ENCODE results near the gene GALNT14. TPM values are rescaled to one million over a fixed set of nuclear protein-coding genes. Genes with fewer than 3 reads are reported as not detected.

Gene GALNT14
- total and polyA plus RNA-seq, 2 of the 13 experiments (the other 11 are each of a cell fraction or from before 2014, with no cell fraction given), result not detected

GRCh38 chr2:30860726-30861125, 277.5 kb downstream of the GALNT14 start:
- ChIA-PET POLR2A (no interaction called here), CTCF (ENCODE audit: low intra/inter-chr PET ratio, low total read pairs) (interaction anchor here (1.1 to 2.7 kb wide), 3 partner anchors 146 to 652 kb away, joined by 3 to 38 read pairs (median 3); no protein-coding TSS in a partner anchor)
- H3K9me3 ChIP-seq (ENCODE audit: low read length), result no peaks in the 10 kb centered on the region
- H3K4me1 ChIP-seq (ENCODE audit: insufficient read depth, low read length), result no peaks in the 10 kb centered on the region
- FAIRE-seq (no peak), ATAC-seq (no peak), DNase-seq (ENCODE audit: low spot score) (no peak)
- no peaks in the 10 kb centered on the region for H4K20me1 ChIP-seq (ENCODE audit: insufficient read depth, low read length)
- H3K36me3 ChIP-seq (replicated peaks in 1 of 2; ENCODE audit: control insufficient read depth in 1 of 2, insufficient read depth in 2 of 2, low read length in 2 of 2), result no peaks in the 10 kb centered on the region
- in situ Hi-C loops (cut with HindIII; ENCODE audit: extremely low pct_ligation_motif_present, low pct_unique_long_range_greater_than_20kb) (loop anchor here (5.0 to 10.0 kb wide), 3 partner anchors 146 to 472 kb away; no protein-coding TSS in a partner anchor), intact Hi-C loops (cut with micrococcal nuclease; ENCODE audit: unreplicated experiment) (no loop called here)
- BruUV-seq (replicated peaks), result no TSS peak
- no peak overlapping the region for H2AFZ ChIP-seq (ENCODE audit: low read length)
- no peaks in the 10 kb centered on the region for H3K79me2 ChIP-seq (ENCODE audit: insufficient read depth, low read length)
- H3K4me2 ChIP-seq (ENCODE audit: low read depth, low read length), result no peak overlapping the region
- 3% methylated on average over 4 of the region's 4 CpGs for WGBS (ENCODE audit: low lambda C conversion rate)
- H3K4me3 ChIP-seq (replicated peaks in 1 of 3; ENCODE audit: insufficient read depth in 1 of 3, low read depth in 2 of 3, low read length in 3 of 3), result no peak overlapping the region
- TF ChIP-seq MAFF (IDR thresholded peaks at IDR 0.05; ENCODE audit: low read depth, low read length) (peak; percentile 81), ZSCAN29 (CRISPR knock-in tag; conservative IDR thresholded peaks at IDR 0.05) (no peak), SMYD3 (CRISPR knock-in tag; IDR thresholded peaks at IDR 0.05) (no peak), DRAP1 (CRISPR knock-in tag; IDR thresholded peaks at IDR 0.05) (no peak), MAFK (conservative IDR thresholded peaks at IDR 0.05 in 1 of 2, IDR thresholded peaks at IDR 0.05 in 1 of 2; ENCODE audit: low read length in 2 of 2) (peak; percentile 78 to 85), E2F1 (CRISPR knock-in tag; IDR thresholded peaks at IDR 0.05) (no peak), TERF1 (CRISPR knock-in tag; IDR thresholded peaks at IDR 0.05) (no peak)
- TF ChIP-seq, protein P1, sequence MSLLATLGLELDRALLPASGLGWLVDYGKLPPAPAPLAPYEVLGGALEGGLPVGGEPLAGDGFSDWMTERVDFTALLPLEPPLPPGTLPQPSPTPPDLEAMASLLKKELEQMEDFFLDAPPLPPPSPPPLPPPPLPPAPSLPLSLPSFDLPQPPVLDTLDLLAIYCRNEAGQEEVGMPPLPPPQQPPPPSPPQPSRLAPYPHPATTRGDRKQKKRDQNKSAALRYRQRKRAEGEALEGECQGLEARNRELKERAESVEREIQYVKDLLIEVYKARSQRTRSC (CRISPR knock-in tag; IDR thresholded peaks at IDR 0.05; ENCODE audit: low read depth), result no peak
- H3K9ac ChIP-seq (ENCODE audit: insufficient read depth, low read depth, low read length), result no peak overlapping the region
- no peak overlapping the region for H3K27ac ChIP-seq (ENCODE audit: extremely low read length, insufficient read depth, low read length)
- peaks cover 0 to under 1% of the 10 kb centered on the region in 2 experiments; a peak in 1 of 5 replicates for H3K27me3 ChIP-seq (ENCODE audit: control insufficient read depth in 1 of 2, insufficient read depth in 2 of 2, low read length in 2 of 2)

Other genes with a start within 250 kb of the GALNT14 start
- gene CAPN14, start 79.1 kb upstream of the GALNT14 start, total RNA-seq (2016; rRNA removed; fragmentation: Illumina TruSeq; extraction: Trizol), result not detected in 2 replicates
- gene CAPN14, start 79.1 kb upstream of the GALNT14 start, polyA plus RNA-seq (2011; rRNA removed), result not detected in 2 replicates
- gene EHD3, start 95.7 kb upstream of the GALNT14 start, total RNA-seq (2016; rRNA removed; fragmentation: Illumina TruSeq; extraction: Trizol), result 0.69 and 0.70 TPM in 2 replicates
- 0.20 and 0.27 TPM in 2 replicates for gene EHD3, start 95.7 kb upstream of the GALNT14 start, polyA plus RNA-seq (2011; rRNA removed)